HepG2 (cell line): ENCODE results near the gene NMUR1. TPM values are rescaled to one million over a fixed set of nuclear protein-coding genes. Genes with fewer than 3 reads are reported as not detected.

ENCODE experiments used
- ATAC-seq: fragments of 200-7000 bp; cut with Tn5 transposase; 3 replicates; pipeline ENCODE4 v1.9.1; 2020; ENCODE audit warnings: mild to moderate bottlenecking, moderate library complexity
- BruUV-seq: library from RNA; stranded (reverse); fragments of 400-500 nt; replicated peaks from 2 replicates; lab custom pipeline; 2021; lab: Mats Ljungman, UMichigan
- CTCF ChIA-PET: fragments of 300-600 bp; formaldehyde crosslinking; extraction: SDS; loops from one replicate; lab custom pipeline; 2021; ENCODE audit warnings: low total read pairs, inconsistent platforms, low intra/inter-chr PET ratio; lab: Yijun Ruan, JAX
- POLR2A ChIA-PET: fragments of 350-600 bp; sonication (Branson Sonifier 250); formaldehyde crosslinking; loops from one replicate; lab custom pipeline; 2020; ENCODE audit warnings: antibody characterized with exemption, inconsistent platforms; lab: Yijun Ruan, JAX
- DNase-seq: peaks from one replicate; pipeline ENCODE4 v3.0.0-alpha.2; 2015; ENCODE audit warnings: low spot score
- FAIRE-seq: peaks from 3 replicates; lab custom pipeline; 2011; peaks lifted over from hg19 to GRCh38; lab: Jason Lieb, UNC
- H2AFZ ChIP-seq: one replicate; pipeline ENCODE4 v1.6.1; 2011; ENCODE audit warnings: low read length, inconsistent platforms
- H3K27ac ChIP-seq: fragments of 300-600 bp; 3 replicates; pipeline ENCODE4 v1.8.0; 2011; ENCODE audit warnings: mixed run types, mild to moderate bottlenecking, mixed read lengths, low read length, inconsistent platforms; ENCODE audit not compliant: insufficient read depth; ENCODE audit errors: extremely low read length
- H3K27me3 ChIP-seq, 2 experiments: fragments of 200-600 bp in 1 of 2; 2 replicates in 1 of 2; 3 replicates in 1 of 2; pipeline versions ENCODE4 v1.6.0 to v1.8.0; 2011; ENCODE audit warnings: low read length in 2 of 2, mild to moderate bottlenecking in 2 of 2, moderate library complexity in 2 of 2, inconsistent platforms in 1 of 2; ENCODE audit not compliant: insufficient read depth in 2 of 2, control insufficient read depth in 1 of 2
- H3K36me3 ChIP-seq, 2 experiments: fragments of 200-600 bp in 1 of 2; replicated peaks in 1 of 2; 2 replicates in 1 of 2; 3 replicates in 1 of 2; pipeline versions ENCODE4 v1.5.1 to v1.8.0; 2011; ENCODE audit warnings: low read length in 2 of 2, inconsistent platforms in 1 of 2; ENCODE audit not compliant: insufficient read depth in 2 of 2, control insufficient read depth in 1 of 2
- H3K4me1 ChIP-seq: 2 replicates; pipeline ENCODE4 v1.5.1; 2012; ENCODE audit warnings: low read length, inconsistent platforms; ENCODE audit not compliant: insufficient read depth
- H3K4me2 ChIP-seq: 2 replicates; pipeline ENCODE4 v1.6.0; 2011; ENCODE audit warnings: low read depth, low read length, inconsistent platforms
- H3K4me3 ChIP-seq, 3 experiments: fragments of 200-600 bp in 1 of 3; sonication (generic), shearing (Covaris generic) in 1 of 3; replicated peaks in 1 of 3; 2 replicates each; pipeline ENCODE4 v1.5.1; 2011 to 2016; ENCODE audit warnings: low read length in 3 of 3, inconsistent platforms in 2 of 3, low read depth in 2 of 3, mild to moderate bottlenecking in 2 of 3, control low read depth in 1 of 3, mixed read lengths in 1 of 3; ENCODE audit not compliant: insufficient read depth in 1 of 3
- H3K79me2 ChIP-seq: one replicate; pipeline ENCODE4 v1.6.1; 2011; ENCODE audit warnings: low read length, inconsistent platforms; ENCODE audit not compliant: insufficient read depth
- H3K9ac ChIP-seq: 2 replicates; pipeline ENCODE4 v1.6.0; 2011; ENCODE audit warnings: mild to moderate bottlenecking, low read depth, low read length, inconsistent platforms; ENCODE audit not compliant: insufficient read depth
- H3K9me3 ChIP-seq: 2 replicates; pipeline ENCODE4 v1.5.1; 2012; ENCODE audit warnings: mild to moderate bottlenecking, low read length
- H4K20me1 ChIP-seq: 2 replicates; pipeline ENCODE4 v1.6.0; 2011; ENCODE audit warnings: inconsistent platforms, mild to moderate bottlenecking, low read length, moderate library complexity; ENCODE audit not compliant: insufficient read depth
- DMAP1 ChIP-seq: IDR thresholded peaks from 2 replicates; pipeline ENCODE4 v1.6.1; 2016
- ELF1 ChIP-seq: sonication (generic); formaldehyde crosslinking; IDR thresholded peaks from 2 replicates; pipeline ENCODE4 v1.4.0; 2020; ENCODE audit warnings: missing genetic modification reagents
- FOSL1 ChIP-seq: sonication (generic); formaldehyde crosslinking; IDR thresholded peaks from 2 replicates; pipeline ENCODE4 v1.9.0; 2021; ENCODE audit warnings: missing genetic modification reagents, borderline replicate concordance
- HCFC1 ChIP-seq: fragments of 150-350 bp; IDR thresholded peaks from 2 replicates; pipeline ENCODE4 v1.6.1; 2014; ENCODE audit warnings: low read depth, low read length
- ISL2 ChIP-seq: sonication (generic); formaldehyde crosslinking; IDR thresholded peaks from 2 replicates; pipeline ENCODE4 v1.5.0; 2020; ENCODE audit warnings: missing genetic modification reagents
- JDP2 ChIP-seq: sonication (generic); formaldehyde crosslinking; IDR thresholded peaks from 2 replicates; pipeline ENCODE4 v1.8.1; 2022; ENCODE audit warnings: missing genetic modification reagents, borderline replicate concordance
- NFKB2 ChIP-seq: sonication (generic); formaldehyde crosslinking; IDR thresholded peaks from 2 replicates; pipeline ENCODE4 v1.4.0; 2020; ENCODE audit warnings: missing genetic modification reagents, borderline replicate concordance
- RBM39 ChIP-seq: fragments of 200-400 bp; formaldehyde crosslinking; IDR thresholded peaks from one replicate; pipeline ENCODE4 v1.6.1; 2018; ENCODE audit warnings: antibody characterized with exemption, mild to moderate bottlenecking, low read depth, low read length; ENCODE audit not compliant: poor library complexity, severe bottlenecking
- SIX4 ChIP-seq: sonication (generic); formaldehyde crosslinking; IDR thresholded peaks from 2 replicates; pipeline ENCODE4 v1.4.0; 2020; ENCODE audit warnings: missing genetic modification reagents
- ZNF589 ChIP-seq: sonication (generic); formaldehyde crosslinking; conservative IDR thresholded peaks from 2 replicates; pipeline ENCODE4 v1.8.0; 2022; ENCODE audit warnings: mild to moderate bottlenecking, moderate library complexity, missing genetic modification reagents
- ZNF672 ChIP-seq: sonication (generic); formaldehyde crosslinking; IDR thresholded peaks from 2 replicates; pipeline ENCODE4 v1.8.1; 2022; ENCODE audit warnings: missing genetic modification reagents
- WGBS: methylation state at CpG from one replicate; pipeline ENCODE4 v1.1.6; 2017; ENCODE audit warnings: low lambda C conversion rate; 5-methylcytosine and 5-hydroxymethylcytosine counted together
- in situ Hi-C: cut with HindIII; loops from 2 replicates; pipeline ENCODE4 v1.10.0; 2017; ENCODE audit warnings: low pct_unique_long_range_greater_than_20kb; ENCODE audit not compliant: extremely low pct_ligation_motif_present
- intact Hi-C: fragments of 100-400 bp; cut with micrococcal nuclease; formaldehyde crosslinking; loops from one replicate; pipeline ENCODE4 v1.10.0; 2022; ENCODE audit not compliant: unreplicated experiment
- polyA plus RNA-seq, 8 experiments: library from polyadenylated mRNA; depleted of rRNA in 3 of 8; stranded (reverse) in 7 of 8; unstranded in 1 of 8; fragments of >200 nt; fragmentation: Illumina TruSeq in 4 of 8; extraction: Trizol in 4 of 8; gene quantifications; 2 replicates each; pipeline versions ENCODE4 v1.2.1 to v1.2.3, GENCODE V29; 2011 to 2016; ENCODE audit warnings: low read depth in 4 of 8, missing spikeins in 1 of 8, mixed read lengths in 1 of 8; ENCODE audit not compliant: insufficient read depth in 1 of 8
- total RNA-seq, 5 experiments: library from RNA; depleted of rRNA; stranded (reverse); fragments of >200 nt; fragmentation: Illumina TruSeq; extraction: Trizol; gene quantifications; 2 replicates each; pipeline ENCODE4 v1.2.3, GENCODE V29; 2016; ENCODE audit warnings: low read depth in 1 of 5
- TF ChIP-seq, protein P1 (sequence below): sonication (generic); formaldehyde crosslinking; IDR thresholded peaks from 2 replicates; pipeline ENCODE4 v1.5.1; 2020; ENCODE audit warnings: mild to moderate bottlenecking, missing genetic modification reagents, borderline replicate concordance
- TF ChIP-seq, protein P2 (sequence below): sonication (generic); formaldehyde crosslinking; IDR thresholded peaks from 2 replicates; pipeline ENCODE4; 2020; ENCODE audit warnings: missing genetic modification reagents, mild to moderate bottlenecking, borderline replicate concordance
- TF ChIP-seq, protein P3 (sequence below): sonication (generic); formaldehyde crosslinking; conservative IDR thresholded peaks from 2 replicates; pipeline ENCODE4 v1.8.0; 2022; ENCODE audit warnings: low read depth, missing genetic modification reagents

Gene NMUR1
- total and polyA plus RNA-seq, 2 of the 13 experiments (the other 11 are each of a cell fraction or from before 2014, with no cell fraction given) = not detected

DNA sequence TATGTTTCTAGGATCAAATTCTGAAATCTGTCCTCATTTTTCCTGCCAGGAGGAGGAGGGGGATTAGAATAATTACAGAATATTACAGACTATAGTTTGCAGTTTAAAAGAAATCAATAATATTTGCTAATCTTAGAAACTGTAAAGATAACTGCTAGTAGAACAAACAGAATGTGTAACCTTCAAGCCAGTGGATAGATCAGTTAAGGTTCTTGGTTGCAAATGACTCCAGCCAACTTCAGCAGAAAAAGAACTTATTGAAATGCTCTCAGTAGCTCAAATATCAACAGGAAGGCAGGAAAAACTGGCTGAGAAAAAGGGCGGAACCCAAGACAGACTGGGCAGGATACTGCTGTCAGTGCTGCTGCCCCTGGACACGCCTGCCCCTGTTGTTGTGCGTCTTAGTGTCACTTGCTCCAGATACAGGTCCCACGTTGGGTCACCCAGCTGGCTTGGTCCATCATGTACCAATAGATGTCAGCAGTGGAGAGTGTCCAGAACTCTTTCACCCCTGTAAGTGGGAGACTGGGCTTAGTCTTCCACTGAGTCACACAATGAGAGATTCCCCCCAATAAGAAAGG lies 10.2 kb downstream of the NMUR1 start (continued):
- TF ChIP-seq, protein P1, sequence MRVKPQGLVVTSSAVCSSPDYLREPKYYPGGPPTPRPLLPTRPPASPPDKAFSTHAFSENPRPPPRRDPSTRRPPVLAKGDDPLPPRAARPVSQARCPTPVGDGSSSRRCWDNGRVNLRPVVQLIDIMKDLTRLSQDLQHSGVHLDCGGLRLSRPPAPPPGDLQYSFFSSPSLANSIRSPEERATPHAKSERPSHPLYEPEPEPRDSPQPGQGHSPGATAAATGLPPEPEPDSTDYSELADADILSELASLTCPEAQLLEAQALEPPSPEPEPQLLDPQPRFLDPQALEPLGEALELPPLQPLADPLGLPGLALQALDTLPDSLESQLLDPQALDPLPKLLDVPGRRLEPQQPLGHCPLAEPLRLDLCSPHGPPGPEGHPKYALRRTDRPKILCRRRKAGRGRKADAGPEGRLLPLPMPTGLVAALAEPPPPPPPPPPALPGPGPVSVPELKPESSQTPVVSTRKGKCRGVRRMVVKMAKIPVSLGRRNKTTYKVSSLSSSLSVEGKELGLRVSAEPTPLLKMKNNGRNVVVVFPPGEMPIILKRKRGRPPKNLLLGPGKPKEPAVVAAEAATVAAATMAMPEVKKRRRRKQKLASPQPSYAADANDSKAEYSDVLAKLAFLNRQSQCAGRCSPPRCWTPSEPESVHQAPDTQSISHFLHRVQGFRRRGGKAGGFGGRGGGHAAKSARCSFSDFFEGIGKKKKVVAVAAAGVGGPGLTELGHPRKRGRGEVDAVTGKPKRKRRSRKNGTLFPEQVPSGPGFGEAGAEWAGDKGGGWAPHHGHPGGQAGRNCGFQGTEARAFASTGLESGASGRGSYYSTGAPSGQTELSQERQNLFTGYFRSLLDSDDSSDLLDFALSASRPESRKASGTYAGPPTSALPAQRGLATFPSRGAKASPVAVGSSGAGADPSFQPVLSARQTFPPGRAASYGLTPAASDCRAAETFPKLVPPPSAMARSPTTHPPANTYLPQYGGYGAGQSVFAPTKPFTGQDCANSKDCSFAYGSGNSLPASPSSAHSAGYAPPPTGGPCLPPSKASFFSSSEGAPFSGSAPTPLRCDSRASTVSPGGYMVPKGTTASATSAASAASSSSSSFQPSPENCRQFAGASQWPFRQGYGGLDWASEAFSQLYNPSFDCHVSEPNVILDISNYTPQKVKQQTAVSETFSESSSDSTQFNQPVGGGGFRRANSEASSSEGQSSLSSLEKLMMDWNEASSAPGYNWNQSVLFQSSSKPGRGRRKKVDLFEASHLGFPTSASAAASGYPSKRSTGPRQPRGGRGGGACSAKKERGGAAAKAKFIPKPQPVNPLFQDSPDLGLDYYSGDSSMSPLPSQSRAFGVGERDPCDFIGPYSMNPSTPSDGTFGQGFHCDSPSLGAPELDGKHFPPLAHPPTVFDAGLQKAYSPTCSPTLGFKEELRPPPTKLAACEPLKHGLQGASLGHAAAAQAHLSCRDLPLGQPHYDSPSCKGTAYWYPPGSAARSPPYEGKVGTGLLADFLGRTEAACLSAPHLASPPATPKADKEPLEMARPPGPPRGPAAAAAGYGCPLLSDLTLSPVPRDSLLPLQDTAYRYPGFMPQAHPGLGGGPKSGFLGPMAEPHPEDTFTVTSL (CRISPR knock-in tag) = no peak
- TF ChIP-seq NFKB2 = no peak
- no peak for TF ChIP-seq FOSL1
- TF ChIP-seq RBM39 = no peak
- no peak for TF ChIP-seq ISL2 (CRISPR knock-in tag)

DNA sequence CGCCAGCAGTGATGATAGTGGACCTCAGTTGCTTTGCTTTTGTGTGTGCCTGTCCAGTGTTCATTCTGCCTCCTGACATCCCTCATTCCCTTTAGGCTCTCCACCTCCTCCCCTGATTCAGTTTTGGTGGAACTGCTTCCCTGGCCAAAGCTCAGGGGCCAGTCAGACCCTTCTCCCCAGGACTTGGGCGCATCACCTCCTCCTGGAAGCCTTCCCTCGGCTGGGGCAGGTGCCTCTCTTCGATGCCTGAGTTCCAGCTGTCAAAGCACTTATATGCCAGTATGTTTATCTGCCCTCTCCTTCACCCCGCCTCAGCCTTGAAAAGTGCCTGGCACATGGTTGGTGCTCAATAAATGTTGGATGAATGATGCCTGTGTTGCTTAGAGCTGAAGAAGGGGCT lies 11.5 kb downstream of the NMUR1 start:
- no TSS peak for BruUV-seq
- POLR2A ChIA-PET = no interaction called here
- CTCF ChIA-PET = no interaction called here
- no peak overlapping the region for H3K9ac ChIP-seq
- H3K4me2 ChIP-seq = no peak overlapping the region
- no peaks in the 10 kb centered on the region for H3K79me2 ChIP-seq
- no peaks in the 10 kb centered on the region for H4K20me1 ChIP-seq
- H3K36me3 ChIP-seq = no peaks in the 10 kb centered on the region
- intact Hi-C loops = no loop called here
- no peak for ATAC-seq
- peaks cover 10% of the 10 kb centered on the region; the same call in 1 of the 2 replicates for H3K4me1 ChIP-seq
- in situ Hi-C loops = no loop called here
- peaks cover 0 to 24% of the 10 kb centered on the region in 2 experiments; a peak in 3 of 5 replicates for H3K27me3 ChIP-seq
- H3K4me3 ChIP-seq = no peak overlapping the region
- H3K27ac ChIP-seq = no peak overlapping the region
- no peak for FAIRE-seq
- no peak for DNase-seq
- H3K9me3 ChIP-seq = no peaks in the 10 kb centered on the region
- H2AFZ ChIP-seq = no peak overlapping the region
- 56% methylated on average over 5 of the region's 5 CpGs for WGBS
- TF ChIP-seq ZNF589 (CRISPR knock-in tag) (no peak), DMAP1 (CRISPR knock-in tag) (no peak), ELF1 (no peak), JDP2 (CRISPR knock-in tag) (no peak), HCFC1 (no peak), ZNF672 (CRISPR knock-in tag) (no peak), SIX4 (CRISPR knock-in tag) (no peak)
- TF ChIP-seq, protein P2, sequence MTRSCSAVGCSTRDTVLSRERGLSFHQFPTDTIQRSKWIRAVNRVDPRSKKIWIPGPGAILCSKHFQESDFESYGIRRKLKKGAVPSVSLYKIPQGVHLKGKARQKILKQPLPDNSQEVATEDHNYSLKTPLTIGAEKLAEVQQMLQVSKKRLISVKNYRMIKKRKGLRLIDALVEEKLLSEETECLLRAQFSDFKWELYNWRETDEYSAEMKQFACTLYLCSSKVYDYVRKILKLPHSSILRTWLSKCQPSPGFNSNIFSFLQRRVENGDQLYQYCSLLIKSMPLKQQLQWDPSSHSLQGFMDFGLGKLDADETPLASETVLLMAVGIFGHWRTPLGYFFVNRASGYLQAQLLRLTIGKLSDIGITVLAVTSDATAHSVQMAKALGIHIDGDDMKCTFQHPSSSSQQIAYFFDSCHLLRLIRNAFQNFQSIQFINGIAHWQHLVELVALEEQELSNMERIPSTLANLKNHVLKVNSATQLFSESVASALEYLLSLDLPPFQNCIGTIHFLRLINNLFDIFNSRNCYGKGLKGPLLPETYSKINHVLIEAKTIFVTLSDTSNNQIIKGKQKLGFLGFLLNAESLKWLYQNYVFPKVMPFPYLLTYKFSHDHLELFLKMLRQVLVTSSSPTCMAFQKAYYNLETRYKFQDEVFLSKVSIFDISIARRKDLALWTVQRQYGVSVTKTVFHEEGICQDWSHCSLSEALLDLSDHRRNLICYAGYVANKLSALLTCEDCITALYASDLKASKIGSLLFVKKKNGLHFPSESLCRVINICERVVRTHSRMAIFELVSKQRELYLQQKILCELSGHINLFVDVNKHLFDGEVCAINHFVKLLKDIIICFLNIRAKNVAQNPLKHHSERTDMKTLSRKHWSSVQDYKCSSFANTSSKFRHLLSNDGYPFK (CRISPR knock-in tag) = no peak
- TF ChIP-seq, protein P3, sequence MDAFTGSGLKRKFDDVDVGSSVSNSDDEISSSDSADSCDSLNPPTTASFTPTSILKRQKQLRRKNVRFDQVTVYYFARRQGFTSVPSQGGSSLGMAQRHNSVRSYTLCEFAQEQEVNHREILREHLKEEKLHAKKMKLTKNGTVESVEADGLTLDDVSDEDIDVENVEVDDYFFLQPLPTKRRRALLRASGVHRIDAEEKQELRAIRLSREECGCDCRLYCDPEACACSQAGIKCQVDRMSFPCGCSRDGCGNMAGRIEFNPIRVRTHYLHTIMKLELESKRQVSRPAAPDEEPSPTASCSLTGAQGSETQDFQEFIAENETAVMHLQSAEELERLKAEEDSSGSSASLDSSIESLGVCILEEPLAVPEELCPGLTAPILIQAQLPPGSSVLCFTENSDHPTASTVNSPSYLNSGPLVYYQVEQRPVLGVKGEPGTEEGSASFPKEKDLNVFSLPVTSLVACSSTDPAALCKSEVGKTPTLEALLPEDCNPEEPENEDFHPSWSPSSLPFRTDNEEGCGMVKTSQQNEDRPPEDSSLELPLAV (CRISPR knock-in tag) = no peak
